ENCODE data around the gene UCP3.
"Not testable (repeated sequence)": the region's sequence is repeated elsewhere in the genome, so short reads cannot be mapped to it uniquely, and the experiment has no call there.

UCP3 gene

GRCh38 chr11:73985661-73986060, 23.2 kb downstream of the UCP3 start:
- H3K27me3 ChIP-seq (ENCODE audit: insufficient read depth, low read length); H3K4me1 ChIP-seq (ENCODE audit: insufficient read depth, low read length); H3K4me3 ChIP-seq (ENCODE audit: low read length); H3K36me3 ChIP-seq (ENCODE audit: insufficient read depth, low read length); H2AFZ ChIP-seq (ENCODE audit: low read depth, low read length); H3K9me3 ChIP-seq (ENCODE audit: low read length): not testable (repeated sequence)

- H2AFZ ChIP-seq (ENCODE audit: low read depth, low read length) = peak overlapping the region; percentile 21
- peaks cover 7% of the 10 kb centered on the region for H3K4me1 ChIP-seq (ENCODE audit: insufficient read depth, low read length)
- H3K27me3 ChIP-seq (ENCODE audit: insufficient read depth, low read length) = no peaks in the 10 kb centered on the region
- peaks cover 5% of the 10 kb centered on the region for H3K36me3 ChIP-seq (ENCODE audit: insufficient read depth, low read length)
- H3K9me3 ChIP-seq (ENCODE audit: low read length) = no peaks in the 10 kb centered on the region
- peak overlapping the region; percentile 83 for H3K4me3 ChIP-seq (ENCODE audit: low read length)
Observed at GRCh38 chr11:73983741-73984538, 24.9 kb downstream of the UCP3 start.

DNA sequence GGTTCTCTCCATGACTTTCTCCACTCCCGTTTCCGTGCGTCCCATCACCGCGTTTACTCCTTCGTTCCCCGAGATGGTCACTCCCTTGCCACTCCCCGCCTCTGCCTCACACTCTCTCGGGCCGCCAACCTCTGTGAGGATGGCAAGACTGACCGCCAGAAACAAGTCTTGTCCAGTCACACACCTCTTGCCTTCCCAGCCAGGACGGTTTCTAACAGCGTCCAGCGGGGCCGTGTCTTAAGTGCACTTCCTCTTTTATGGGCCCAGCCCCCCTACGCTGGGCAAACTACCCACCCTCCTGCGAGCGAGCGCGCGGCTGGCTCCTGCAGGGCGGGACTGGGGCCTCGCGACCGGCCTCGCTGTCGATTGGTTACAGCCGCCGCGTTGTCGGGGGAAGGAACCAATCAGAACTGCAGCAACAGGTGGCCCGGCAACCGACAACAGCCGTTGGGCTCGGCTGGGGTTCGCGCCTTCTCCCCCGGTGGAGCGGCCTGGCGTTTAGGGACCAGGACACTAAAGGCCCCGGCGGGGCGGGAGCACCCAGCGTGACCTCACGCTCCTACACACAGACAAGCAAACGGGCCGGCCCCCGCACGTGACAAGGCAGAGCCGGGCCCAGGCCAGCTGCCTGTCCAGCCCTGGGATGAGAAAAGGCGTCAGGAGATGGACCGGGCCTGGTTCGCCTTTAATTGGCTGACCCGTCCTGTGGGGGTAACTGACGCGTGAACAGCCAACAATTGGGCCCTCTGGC, 25.7 kb downstream of the UCP3 start:
- Histone ChIP-seq H3K9me3 (ENCODE audit: low read length) (no peaks in the 10 kb centered on the region), H2AFZ (ENCODE audit: low read depth, low read length) (peak overlapping the region; percentile 21), H3K36me3 (ENCODE audit: insufficient read depth, low read length) (peaks cover 9% of the 10 kb centered on the region), H3K4me3 (ENCODE audit: low read length) (peak overlapping the region; percentile 83), H3K27me3 (ENCODE audit: insufficient read depth, low read length) (no peaks in the 10 kb centered on the region), H3K4me1 (ENCODE audit: insufficient read depth, low read length) (peaks cover 7% of the 10 kb centered on the region)

DNA sequence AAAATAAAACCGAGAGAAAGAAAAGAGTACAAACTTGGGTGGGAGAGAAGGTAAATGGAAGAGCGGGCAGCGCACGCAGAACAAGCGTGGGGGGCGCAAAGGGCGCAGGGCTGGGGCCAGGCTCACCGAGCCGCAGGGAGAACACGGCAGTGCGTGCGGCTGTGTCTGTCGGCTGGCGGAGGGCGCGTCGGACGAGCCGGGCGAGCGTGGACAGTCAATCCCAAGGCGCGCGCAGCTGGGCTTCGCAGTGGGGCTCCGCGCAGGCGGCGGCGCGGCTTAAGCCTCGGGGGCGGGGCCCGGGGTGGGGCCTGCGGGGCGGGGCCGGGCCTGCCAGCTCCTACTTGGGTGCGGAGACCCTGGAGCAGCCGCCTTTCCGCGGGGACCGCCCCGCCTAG, 26.3 kb downstream of the UCP3 start, which contains the start of gene UCP2:
Gene UCP2 (minus strand): TSS at position 249 of the 395 bp plus-strand sequence. CDS start 4,465 bp downstream, outside the sequence.
- H3K36me3 ChIP-seq (ENCODE audit: insufficient read depth, low read length) = peaks cover 14% of the 10 kb centered on the region
- H3K27me3 ChIP-seq (ENCODE audit: insufficient read depth, low read length) = no peaks in the 10 kb centered on the region
- H2AFZ ChIP-seq (ENCODE audit: low read depth, low read length) = peak within 1 kb of the TSS; percentile 21
- no peaks in the 10 kb centered on the region for H3K9me3 ChIP-seq (ENCODE audit: low read length)
- peaks cover 7% of the 10 kb centered on the region for H3K4me1 ChIP-seq (ENCODE audit: insufficient read depth, low read length)
- H3K4me3 ChIP-seq (ENCODE audit: low read length) = peak within 1 kb of the TSS; percentile 83

DNA sequence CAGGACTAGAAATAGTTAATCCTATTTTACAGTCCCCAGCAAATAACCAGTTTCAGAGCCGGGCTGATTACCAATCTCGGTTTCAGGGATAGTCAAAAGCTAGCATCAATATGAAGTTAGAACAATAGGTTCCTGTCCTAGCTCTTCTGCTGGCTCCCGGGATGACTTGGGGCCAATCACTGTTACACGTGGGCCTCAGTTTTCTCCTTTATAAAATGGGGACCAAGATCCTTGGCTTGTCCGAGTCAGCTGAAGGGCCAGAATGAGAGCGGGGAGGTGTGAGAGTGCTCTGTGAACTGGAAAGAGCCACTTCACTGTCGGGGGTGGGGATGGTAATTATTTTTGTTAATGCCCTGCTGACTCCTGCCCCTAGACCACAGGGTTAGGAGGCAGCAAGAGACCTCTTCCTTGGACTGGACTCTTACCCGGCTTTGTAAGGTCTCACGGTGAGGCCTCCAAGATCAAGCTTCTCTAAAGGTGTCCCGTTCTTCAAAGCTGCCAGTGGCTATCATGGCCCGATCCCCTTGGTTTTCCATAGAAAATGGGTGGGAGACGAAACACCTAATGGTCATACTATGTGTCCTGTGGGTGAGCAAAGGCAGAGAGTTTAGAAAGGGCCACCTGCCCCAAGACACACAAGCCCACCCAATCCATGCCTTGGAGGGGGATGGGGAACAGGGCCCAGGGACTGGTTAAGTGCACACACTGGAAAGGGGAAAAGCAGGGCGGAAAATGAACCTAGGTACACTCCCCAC, 27.7 kb downstream of the UCP3 start:
- no peaks in the 10 kb centered on the region for H3K27me3 ChIP-seq (ENCODE audit: insufficient read depth, low read length)
- H2AFZ ChIP-seq (ENCODE audit: low read depth, low read length) = no peak overlapping the region
- H3K4me3 ChIP-seq (ENCODE audit: low read length) = peak overlapping the region; percentile 83
- peaks cover 7% of the 10 kb centered on the region for H3K4me1 ChIP-seq (ENCODE audit: insufficient read depth, low read length)
- H3K36me3 ChIP-seq (ENCODE audit: insufficient read depth, low read length) = peaks cover 20% of the 10 kb centered on the region
- H3K9me3 ChIP-seq (ENCODE audit: low read length) = no peaks in the 10 kb centered on the region

GRCh38 chr11:73980001-73980961, 28.6 kb downstream of the UCP3 start:
- Histone ChIP-seq H3K36me3 (ENCODE audit: insufficient read depth, low read length) (peaks cover 20% of the 10 kb centered on the region), H3K4me3 (ENCODE audit: low read length) (no peak overlapping the region), H3K9me3 (ENCODE audit: low read length) (no peaks in the 10 kb centered on the region), H2AFZ (ENCODE audit: low read depth, low read length) (no peak overlapping the region), H3K4me1 (ENCODE audit: insufficient read depth, low read length) (peaks cover 7% of the 10 kb centered on the region), H3K27me3 (ENCODE audit: insufficient read depth, low read length) (no peaks in the 10 kb centered on the region)

DNA sequence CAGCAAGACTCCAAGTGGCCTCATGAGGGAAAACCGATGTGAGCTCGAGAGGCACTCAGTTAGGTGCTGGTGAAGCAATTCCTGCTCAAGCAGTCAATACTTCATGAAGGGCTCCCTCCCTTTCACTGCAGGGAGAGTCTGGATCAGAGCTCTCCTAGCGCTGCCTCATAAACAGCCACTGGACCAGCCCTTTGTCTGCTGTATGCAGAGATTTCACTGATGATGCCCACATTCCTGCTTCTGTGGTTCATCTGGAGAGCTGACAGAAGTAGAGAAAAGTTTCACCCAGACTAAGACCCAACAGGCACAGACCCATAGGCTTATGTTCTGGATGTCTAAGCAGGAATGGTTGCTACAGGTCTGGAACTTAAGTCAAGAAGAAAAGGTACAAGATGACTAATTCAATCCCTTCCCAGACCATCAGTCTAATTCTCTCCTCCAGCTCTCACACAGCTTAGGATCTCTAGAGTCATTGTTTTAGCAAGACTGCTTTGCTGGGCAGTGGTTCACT, 30.3 kb downstream of the UCP3 start:
- H3K9me3 ChIP-seq (ENCODE audit: low read length) = no peaks in the 10 kb centered on the region
- H3K4me1 ChIP-seq (ENCODE audit: insufficient read depth, low read length) = peaks cover 2% of the 10 kb centered on the region
- peaks cover 20% of the 10 kb centered on the region for H3K36me3 ChIP-seq (ENCODE audit: insufficient read depth, low read length)
- H2AFZ ChIP-seq (ENCODE audit: low read depth, low read length) = no peak overlapping the region
- no peaks in the 10 kb centered on the region for H3K27me3 ChIP-seq (ENCODE audit: insufficient read depth, low read length)
- H3K4me3 ChIP-seq (ENCODE audit: low read length) = no peak overlapping the region

GRCh38 chr11:73977856-73978519, 30.9 kb downstream of the UCP3 start:
- Histone ChIP-seq H3K4me3 (ENCODE audit: low read length) (no peak overlapping the region), H3K27me3 (ENCODE audit: insufficient read depth, low read length) (no peaks in the 10 kb centered on the region), H3K9me3 (ENCODE audit: low read length) (no peaks in the 10 kb centered on the region), H3K4me1 (ENCODE audit: insufficient read depth, low read length) (peaks cover 2% of the 10 kb centered on the region), H2AFZ (ENCODE audit: low read depth, low read length) (no peak overlapping the region), H3K36me3 (ENCODE audit: insufficient read depth, low read length) (peaks cover 20% of the 10 kb centered on the region)

DNA sequence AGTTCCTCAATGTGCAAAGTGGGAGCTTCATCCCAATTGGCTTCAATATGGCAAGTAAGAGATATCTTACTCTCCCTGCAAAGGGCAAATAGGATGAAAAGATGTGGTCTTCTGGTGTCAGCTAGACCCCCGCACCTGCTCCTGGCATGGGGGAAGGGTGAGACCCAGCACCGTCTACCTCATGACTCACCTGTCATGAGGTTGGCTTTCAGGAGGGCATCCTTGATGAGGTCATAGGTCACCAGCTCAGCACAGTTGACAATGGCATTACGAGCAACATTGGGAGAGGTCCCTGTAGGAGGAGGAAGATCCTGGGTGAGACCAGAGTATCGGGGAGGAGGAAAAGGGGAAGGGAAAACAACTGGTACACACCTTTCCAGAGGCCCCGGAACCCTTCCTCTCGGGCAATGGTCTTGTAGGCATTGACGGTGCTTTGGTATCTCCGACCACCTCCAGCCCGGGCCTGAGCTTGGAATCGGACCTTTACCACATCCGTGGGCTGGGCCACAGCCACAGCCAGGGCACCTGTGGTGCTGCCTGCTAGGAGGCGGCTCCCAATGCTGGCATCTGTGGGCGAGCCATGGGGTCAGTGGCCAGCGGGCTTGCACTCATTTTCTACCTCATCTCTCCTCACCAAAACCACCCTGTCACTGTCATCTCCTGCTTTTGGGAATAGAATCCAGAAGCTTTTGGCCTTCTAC, 32.3 kb downstream of the UCP3 start:
- peaks cover 20% of the 10 kb centered on the region for H3K36me3 ChIP-seq (ENCODE audit: insufficient read depth, low read length)

DNA sequence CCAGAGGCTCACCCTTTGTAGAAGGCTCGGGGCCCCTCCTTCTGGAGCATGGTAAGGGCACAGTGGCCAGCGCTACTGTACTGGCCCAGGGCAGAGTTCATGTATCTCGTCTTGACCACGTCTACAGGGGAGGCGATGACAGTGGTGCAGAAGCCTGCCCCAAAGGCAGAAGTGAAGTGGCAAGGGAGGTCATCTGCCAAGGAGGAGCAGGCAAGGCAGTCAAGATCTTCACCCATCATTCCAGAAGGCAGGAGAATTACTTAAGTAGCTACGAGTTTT, 33.5 kb downstream of the UCP3 start:
- no peaks in the 10 kb centered on the region for H3K27me3 ChIP-seq (ENCODE audit: insufficient read depth, low read length)
- no peaks in the 10 kb centered on the region for H3K9me3 ChIP-seq (ENCODE audit: low read length)
- H2AFZ ChIP-seq (ENCODE audit: low read depth, low read length) = no peak overlapping the region
- no peaks in the 10 kb centered on the region for H3K4me1 ChIP-seq (ENCODE audit: insufficient read depth, low read length)
- H3K4me3 ChIP-seq (ENCODE audit: low read length) = no peak overlapping the region
- H3K36me3 ChIP-seq (ENCODE audit: insufficient read depth, low read length) = peaks cover 20% of the 10 kb centered on the region

More for the DNA sequence above, 32.3 kb downstream of the UCP3 start:
- Histone ChIP-seq H2AFZ (ENCODE audit: low read depth, low read length) (no peak overlapping the region), H3K4me3 (ENCODE audit: low read length) (no peak overlapping the region), H3K9me3 (ENCODE audit: low read length) (no peaks in the 10 kb centered on the region), H3K4me1 (ENCODE audit: insufficient read depth, low read length) (no peaks in the 10 kb centered on the region), H3K27me3 (ENCODE audit: insufficient read depth, low read length) (no peaks in the 10 kb centered on the region)

DNA sequence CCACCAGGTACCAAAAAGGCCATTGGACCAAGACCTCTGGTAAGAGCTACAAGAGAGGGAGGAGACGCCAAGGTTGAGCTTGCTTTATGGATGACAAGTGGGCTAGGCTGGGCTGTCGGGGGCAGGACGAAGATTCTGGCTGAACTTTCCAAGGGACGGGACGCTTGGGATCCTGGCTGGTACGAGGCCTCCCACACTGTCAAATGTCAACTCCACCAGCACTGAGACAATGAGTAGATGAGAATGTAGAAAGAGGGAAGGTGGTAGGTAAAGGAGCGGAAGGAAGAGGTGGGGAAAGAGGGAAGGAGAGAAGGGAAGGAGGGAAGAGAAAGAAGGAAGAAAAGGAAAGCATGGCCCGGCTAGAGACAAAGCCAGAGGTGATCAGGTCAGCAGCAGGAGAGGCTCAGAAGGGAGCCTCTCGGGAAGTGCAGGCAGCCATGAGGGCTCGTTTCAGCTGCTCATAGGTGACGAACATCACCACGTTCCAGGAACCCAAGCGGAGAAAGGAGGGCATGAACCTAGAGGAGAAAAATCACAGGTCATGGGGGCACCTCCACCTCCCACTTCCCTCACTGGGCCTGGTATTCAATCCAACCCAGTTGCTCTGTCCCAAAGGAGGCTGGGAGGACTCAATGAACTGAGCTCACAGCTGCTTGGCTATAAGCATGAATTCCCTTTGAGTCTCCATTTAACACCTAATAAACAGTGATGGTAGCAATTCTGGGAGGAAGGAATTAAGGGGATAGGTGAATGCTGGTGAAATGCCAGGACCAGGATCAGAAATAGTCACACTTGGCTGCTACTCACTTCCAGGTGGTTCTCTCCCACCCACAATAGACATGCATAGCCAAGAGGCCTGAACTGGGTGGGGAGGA, 34.0 kb downstream of the UCP3 start:
- Histone ChIP-seq H2AFZ (ENCODE audit: low read depth, low read length) (no peak overlapping the region), H3K9me3 (ENCODE audit: low read length) (no peaks in the 10 kb centered on the region), H3K4me1 (ENCODE audit: insufficient read depth, low read length) (no peaks in the 10 kb centered on the region), H3K36me3 (ENCODE audit: insufficient read depth, low read length) (peaks cover 15% of the 10 kb centered on the region), H3K27me3 (ENCODE audit: insufficient read depth, low read length) (no peaks in the 10 kb centered on the region), H3K4me3 (ENCODE audit: low read length) (no peak overlapping the region)
